HCT116 (cell line): ENCODE measurements around the gene CFAP119.

ENCODE experiments used
- CEBPB ChIP-seq: IDR thresholded peaks from 2 replicates; pipeline ENCODE4 v1.6.1; 2012; ENCODE audit warnings: low read depth
- CTCF ChIP-seq, 3 experiments: fragments of 200-600 bp in 1 of 3; sonication (generic) in 1 of 3; IDR thresholded peaks in 2 of 3; conservative IDR thresholded peaks in 1 of 3; 2 replicates each; pipeline ENCODE4 v1.5.1; 2012 to 2017; ENCODE audit warnings: low read depth in 2 of 3, low read length in 2 of 3, antibody characterized with exemption in 1 of 3, borderline replicate concordance in 1 of 3, control low read depth in 1 of 3, mild to moderate bottlenecking in 1 of 3, mixed read lengths in 1 of 3, mixed run types in 1 of 3, moderate library complexity in 1 of 3; ENCODE audit not compliant: insufficient read depth in 1 of 3
- EZH2 ChIP-seq: fragments of 200-600 bp; sonication (generic); IDR thresholded peaks from 2 replicates; pipeline ENCODE4 v1.6.1; 2017; ENCODE audit warnings: antibody characterized with exemption, mixed run types
- FOSL1 ChIP-seq: IDR thresholded peaks from 2 replicates; pipeline ENCODE4 v1.6.1; 2012; ENCODE audit warnings: low read depth
- JUND ChIP-seq: IDR thresholded peaks from 2 replicates; pipeline ENCODE4 v1.6.1; 2012
- MAX ChIP-seq: IDR thresholded peaks from 2 replicates; pipeline ENCODE4 v1.6.1; 2012
- POLR2A ChIP-seq: IDR thresholded peaks from 2 replicates; pipeline ENCODE4 v1.7.0; 2011; ENCODE audit warnings: borderline replicate concordance; ENCODE audit not compliant: insufficient read depth, insufficient read length; ENCODE audit errors: extremely low read depth
- SRF ChIP-seq: IDR thresholded peaks from 2 replicates; pipeline ENCODE4 v1.6.1; 2012; ENCODE audit warnings: low read depth
- YY1 ChIP-seq: IDR thresholded peaks from 2 replicates; pipeline ENCODE4 v1.6.1; 2011; ENCODE audit warnings: low read length, low read depth, moderate library complexity, mild to moderate bottlenecking; ENCODE audit not compliant: insufficient replicate concordance; ENCODE audit errors: extremely low read depth
- ZBTB33 ChIP-seq: IDR thresholded peaks from 2 replicates; pipeline ENCODE4 v1.6.1; 2011; ENCODE audit warnings: mild to moderate bottlenecking, low read length, moderate library complexity; ENCODE audit not compliant: insufficient replicate concordance; ENCODE audit errors: extremely low read depth

- no peak for TF ChIP-seq CEBPB
- TF ChIP-seq POLR2A = no peak
- TF ChIP-seq CTCF (IDR thresholded peaks at IDR 0.05 in 2 of 3, conservative IDR thresholded peaks at IDR 0.05 in 1 of 3; ENCODE audit: borderline replicate concordance in 1 of 3, insufficient read depth in 1 of 3, low read depth in 2 of 3, low read length in 2 of 3) = no peak
- TF ChIP-seq MAX = no peak
- no peak for TF ChIP-seq FOSL1
- no peak for TF ChIP-seq EZH2
- no peak for TF ChIP-seq ZBTB33
- no peak for TF ChIP-seq YY1
- TF ChIP-seq JUND = no peak
- no peak for TF ChIP-seq SRF
Observed at GRCh38 chr16:30715750-30716445, 46.0 kb downstream of the CFAP119 start.
